GM18511 (cell line): ENCODE results near the gene SFMBT2.
"Not testable (repeated sequence)": the region's sequence is repeated elsewhere in the genome, so short reads cannot be mapped to it uniquely, and the experiment has no call there.

ENCODE experiments used
- ATAC-seq: cut with Tn5 transposase; IDR thresholded peaks from one replicate; pipeline ENCODE4 v1.9.1; 2021; ENCODE audit warnings: mild to moderate bottlenecking, moderate library complexity; ENCODE audit not compliant: unreplicated experiment

The SFMBT2 gene

GRCh38 chr10:7193369-7193768 is 217.5 kb downstream of the SFMBT2 start:
- ATAC-seq: no peak

GRCh38 chr10:7192831-7193361 is 217.9 kb downstream of the SFMBT2 start:
- no peak for ATAC-seq

DNA sequence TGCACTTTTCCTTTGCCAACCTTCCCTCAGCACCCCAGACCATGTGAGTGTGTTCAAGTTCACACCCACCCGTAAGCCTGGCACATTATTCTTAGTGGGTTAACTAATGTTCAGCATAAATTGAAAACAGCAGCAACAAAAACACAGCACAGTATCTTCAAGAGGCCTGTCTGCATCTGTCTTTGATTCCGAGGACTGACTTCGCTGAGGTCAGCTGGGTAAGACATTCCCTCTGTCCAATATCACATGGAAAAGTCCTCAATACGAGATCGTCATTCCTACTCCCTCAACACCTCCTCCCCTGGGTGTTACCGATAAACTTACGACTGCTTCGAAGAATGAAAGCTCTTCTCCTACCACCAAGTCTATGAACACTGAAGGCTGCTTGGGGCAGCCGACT is 218.8 kb downstream of the SFMBT2 start:
- no peak for ATAC-seq

DNA sequence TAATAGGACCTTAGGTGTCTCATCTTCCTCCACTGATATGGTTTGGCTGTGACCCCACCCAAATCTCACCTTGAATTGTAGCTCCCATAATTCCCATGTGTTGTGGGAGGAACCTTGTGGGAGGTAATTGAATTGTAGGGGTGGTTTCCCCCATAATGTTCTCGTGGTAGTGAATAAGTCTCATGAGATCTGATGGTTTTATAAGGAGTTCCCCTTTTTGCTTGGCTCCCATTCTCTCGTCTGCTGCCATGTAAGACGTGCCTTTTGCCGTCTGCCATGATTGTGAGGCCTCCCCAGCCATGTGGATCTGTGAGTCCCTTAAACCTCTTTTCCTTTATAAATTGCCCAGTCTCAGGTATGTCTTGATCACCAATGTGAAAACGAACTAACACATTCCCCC is 220.1 kb downstream of the SFMBT2 start:
- not testable (repeated sequence) for ATAC-seq

GRCh38 chr10:7189909-7190308 is 220.9 kb downstream of the SFMBT2 start:
- no peak for ATAC-seq

GRCh38 chr10:7188456-7189050 is 222.3 kb downstream of the SFMBT2 start:
- no peak for ATAC-seq

GRCh38 chr10:7186387-7187018 is 224.3 kb downstream of the SFMBT2 start:
- no peak for ATAC-seq

- ATAC-seq: no peak
Measured at GRCh38 chr10:7185367-7185690, 225.5 kb downstream of the SFMBT2 start.

DNA sequence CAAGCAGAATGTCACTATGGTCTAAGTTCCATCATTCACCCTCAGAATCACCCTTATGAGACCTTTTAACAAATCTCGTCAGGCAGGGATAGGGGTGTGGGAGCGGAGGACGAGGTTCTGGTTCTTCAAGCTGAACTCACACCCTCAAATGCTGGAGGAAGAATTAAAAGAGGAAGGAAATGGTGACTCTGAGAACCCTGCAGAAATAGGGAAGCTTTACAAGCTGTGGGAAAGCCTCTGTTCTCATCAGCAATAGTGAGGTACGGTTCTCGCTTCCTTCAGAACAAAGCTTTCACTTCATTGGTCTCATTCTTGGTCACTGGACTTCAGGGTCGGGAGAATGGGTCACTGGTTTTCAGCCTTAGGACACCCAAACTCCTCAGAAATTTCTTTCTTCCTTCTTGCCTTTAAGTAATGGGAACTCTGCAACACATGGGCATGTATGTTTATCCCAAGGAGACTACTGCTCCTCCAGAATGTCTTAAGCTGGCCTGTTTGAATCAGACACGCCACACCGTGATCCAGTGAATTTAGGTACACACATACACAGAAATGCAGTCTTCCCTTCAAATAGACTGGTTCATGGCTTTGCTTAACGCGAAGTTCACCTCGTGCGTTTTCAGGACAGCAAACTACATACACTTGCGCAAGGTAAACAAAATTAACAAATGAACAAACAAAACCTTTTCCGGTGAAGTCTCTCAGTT is 226.0 kb downstream of the SFMBT2 start:
- ATAC-seq: peak; percentile 58

DNA sequence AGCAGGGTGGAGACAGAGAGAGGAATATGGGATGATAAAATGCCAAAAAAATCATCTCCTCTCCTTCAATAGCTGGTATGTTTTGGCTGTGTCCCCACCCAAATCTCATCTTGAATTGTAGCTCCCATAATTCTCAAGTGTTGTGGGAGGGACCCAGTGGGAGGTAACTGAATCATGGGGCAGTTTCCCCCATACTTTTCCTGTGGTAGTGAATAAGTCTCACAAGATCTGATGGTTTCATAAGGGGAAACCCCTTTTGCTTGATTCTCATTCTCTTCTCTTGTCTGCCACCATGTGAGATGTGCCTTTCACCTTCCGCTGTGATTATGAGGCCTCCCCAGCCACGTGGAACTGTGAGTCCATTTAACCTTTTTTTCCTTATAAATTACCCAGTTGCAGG is 226.7 kb downstream of the SFMBT2 start:
- not testable (repeated sequence) for ATAC-seq

DNA sequence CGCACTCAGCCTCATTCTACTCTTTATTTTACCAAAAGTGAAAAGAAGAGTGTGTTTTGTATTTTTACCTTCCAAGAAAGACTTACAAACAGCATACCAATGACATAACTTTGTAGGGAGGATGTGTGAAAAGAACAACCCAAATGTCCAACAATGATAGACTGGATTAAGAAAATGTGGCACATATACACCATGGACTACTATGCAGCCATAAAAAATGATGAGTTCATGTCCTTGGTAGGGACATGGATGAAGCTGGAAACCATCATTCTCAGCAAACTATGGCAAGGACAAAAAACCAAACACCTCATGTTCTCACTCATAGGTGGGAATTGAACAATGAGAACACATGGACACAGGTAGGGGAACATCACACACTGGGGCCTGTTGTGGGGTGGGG is 228.5 kb downstream of the SFMBT2 start:
- ATAC-seq: not testable (repeated sequence)

DNA sequence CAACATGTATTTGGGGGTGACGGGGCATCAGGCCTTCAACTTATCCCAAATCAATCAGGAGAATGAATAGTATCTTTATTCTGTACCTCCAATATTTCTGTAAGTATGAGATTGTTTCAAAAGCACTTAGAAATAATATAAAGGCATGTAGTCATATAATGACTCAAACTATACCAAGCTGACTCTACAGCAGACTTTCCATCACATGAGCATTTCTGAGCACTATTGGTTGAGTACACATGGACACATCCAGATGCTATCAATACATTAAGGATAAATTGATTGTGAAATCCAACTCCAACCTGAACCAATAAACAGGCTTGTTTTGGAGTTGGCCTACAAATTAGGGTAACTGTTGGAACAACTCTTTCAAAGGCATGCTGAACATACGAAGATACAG is 229.4 kb downstream of the SFMBT2 start:
- no peak for ATAC-seq

- no peak for ATAC-seq
Measured at GRCh38 chr10:7179536-7179935, 231.3 kb downstream of the SFMBT2 start.

DNA sequence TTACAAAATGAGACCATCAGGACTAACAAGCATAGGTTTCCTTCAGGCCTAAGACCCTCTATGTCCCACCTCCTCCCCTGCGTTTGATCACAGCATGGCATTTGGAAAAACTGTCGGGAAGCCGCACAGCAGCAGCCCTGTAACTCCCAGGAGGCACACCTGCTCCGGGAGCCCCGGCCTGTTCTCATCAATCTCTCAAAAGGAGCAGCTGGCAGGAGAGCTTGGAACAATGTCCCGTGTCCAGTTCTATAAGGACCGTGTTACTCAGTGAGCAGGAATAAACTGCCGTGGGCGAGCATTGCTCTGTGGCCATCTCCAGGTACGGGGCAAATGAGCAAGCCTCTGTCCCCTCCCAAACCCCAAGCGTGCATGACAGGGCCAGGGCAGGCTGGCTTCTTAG is 236.9 kb downstream of the SFMBT2 start:
- ATAC-seq: no peak

- ATAC-seq: no peak
Measured at GRCh38 chr10:7171825-7172224, 239.0 kb downstream of the SFMBT2 start.

GRCh38 chr10:7170626-7171322 is 240.1 kb downstream of the SFMBT2 start:
- no peak for ATAC-seq

DNA sequence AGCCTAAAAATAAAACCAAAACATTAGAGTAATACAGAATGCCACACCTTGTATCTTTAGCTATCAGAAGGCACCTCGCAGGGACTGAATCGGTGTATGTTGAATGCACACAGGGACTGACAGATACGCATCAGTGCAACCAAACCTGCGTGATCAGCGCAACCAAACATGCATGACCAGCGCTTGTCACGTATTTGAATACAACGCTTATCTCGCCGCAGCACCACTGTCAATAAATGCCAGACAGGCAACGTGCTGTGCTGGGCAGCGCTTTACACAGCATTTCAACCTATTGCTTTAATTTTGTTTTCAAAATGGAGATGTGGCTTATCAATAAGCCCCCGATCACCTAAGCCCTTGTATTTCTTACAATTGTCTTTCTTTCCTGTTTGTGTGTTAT is 242.4 kb downstream of the SFMBT2 start:
- no peak for ATAC-seq

DNA sequence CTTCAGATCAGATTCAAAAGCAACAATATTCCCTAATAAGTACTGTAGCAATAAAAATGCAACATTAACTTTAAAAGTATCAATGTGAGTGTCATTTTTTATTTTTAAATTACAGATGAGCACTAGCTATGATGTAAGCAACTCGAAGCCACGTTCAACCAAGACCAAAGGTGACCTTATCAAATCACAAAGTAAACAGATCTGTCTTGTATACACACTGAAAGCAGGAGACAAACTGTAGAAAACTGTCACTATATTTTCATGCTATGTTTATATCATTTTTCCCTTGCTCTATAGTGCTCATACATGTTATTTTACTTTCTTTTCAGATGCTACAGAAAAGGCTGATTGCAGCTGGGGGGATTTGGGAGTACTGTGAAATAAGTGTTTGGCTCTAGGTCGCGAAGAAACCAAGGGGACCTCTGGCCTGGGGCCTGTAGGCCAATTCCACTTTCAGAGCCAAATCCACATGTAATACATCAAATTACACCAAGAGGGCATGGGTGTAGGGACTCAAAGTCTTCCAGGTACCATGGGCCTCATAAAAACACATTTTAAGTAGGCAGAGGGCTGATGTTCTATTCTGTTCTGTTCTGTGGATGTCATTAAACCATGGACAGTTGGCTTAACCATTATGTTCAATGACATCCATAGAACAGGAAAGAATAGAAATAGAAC is 245.2 kb downstream of the SFMBT2 start:
- ATAC-seq: no peak

GRCh38 chr10:7164955-7165354 is 245.9 kb downstream of the SFMBT2 start:
- ATAC-seq: no peak

DNA sequence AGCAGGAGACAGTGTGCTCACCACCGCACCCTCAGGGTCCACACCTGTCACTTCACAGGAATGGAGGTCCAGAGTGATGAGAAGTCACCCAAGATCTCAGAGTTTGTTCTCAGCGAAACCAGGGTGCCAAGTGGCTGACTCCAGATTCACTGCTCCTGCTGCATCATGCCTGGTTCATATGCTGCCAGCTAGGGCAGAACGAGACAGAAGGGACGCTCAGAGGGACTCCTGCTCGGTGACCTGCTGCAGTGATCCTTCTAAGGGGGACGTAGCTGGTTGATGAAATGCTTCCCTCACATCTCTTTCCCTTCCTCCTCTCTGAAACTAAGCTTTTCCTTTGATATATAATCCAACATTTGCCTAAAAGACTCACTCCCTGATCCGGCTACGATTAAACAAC is 248.5 kb downstream of the SFMBT2 start:
- no peak for ATAC-seq
